ENCODE results near the gene SPATA9. TPM values are rescaled to one million over a fixed set of nuclear protein-coding genes. Genes with fewer than 3 reads are reported as not detected.

The SPATA9 gene
- total and polyA plus RNA-seq, 9 of the 15 experiments (the other 6 are each of a cell fraction or from before 2014, with no cell fraction given): 0.16 to 5.5 (median 0.39) TPM; not detected in 3

GRCh38 chr5:95723632-95724369 is 41.0 kb upstream of the SPATA9 start (continued):
- 0 out of 2 replicates have a peak, but pooled peaks have one; percentile 42 for TF ChIP-seq MYNN (IDR thresholded peaks at IDR 0.05)
- no peak for TF ChIP-seq MYNN (CRISPR knock-in tag; IDR thresholded peaks at IDR 0.05)
- no peak for TF ChIP-seq ZNF224 (CRISPR knock-in tag; IDR thresholded peaks at IDR 0.05)
- no peak for TF ChIP-seq ZNF24 (IDR thresholded peaks at IDR 0.05)
- TF ChIP-seq EZH2 (IDR thresholded peaks at IDR 0.05; ENCODE audit: borderline replicate concordance, low read depth, low read length): no peak
- no peak for TF ChIP-seq SAFB2 (IDR thresholded peaks at IDR 0.05; ENCODE audit: borderline replicate concordance, low read depth, low read length, severe bottlenecking)
- TF ChIP-seq TOE1 (IDR thresholded peaks at IDR 0.05; ENCODE audit: borderline replicate concordance): no peak
- TF ChIP-seq TOE1 (CRISPR knock-in tag; IDR thresholded peaks at IDR 0.05; ENCODE audit: borderline replicate concordance, low read depth): no peak
- peak; percentile 68 for TF ChIP-seq ELF1 (tag; IDR thresholded peaks at IDR 0.05)
- TF ChIP-seq MXI1 (IDR thresholded peaks at IDR 0.05; ENCODE audit: low read depth, low read length): no peak
- TF ChIP-seq CBX2 (IDR thresholded peaks at IDR 0.05; ENCODE audit: insufficient read depth, low read length, poor library complexity, severe bottlenecking): no peak
- TF ChIP-seq, protein P1, sequence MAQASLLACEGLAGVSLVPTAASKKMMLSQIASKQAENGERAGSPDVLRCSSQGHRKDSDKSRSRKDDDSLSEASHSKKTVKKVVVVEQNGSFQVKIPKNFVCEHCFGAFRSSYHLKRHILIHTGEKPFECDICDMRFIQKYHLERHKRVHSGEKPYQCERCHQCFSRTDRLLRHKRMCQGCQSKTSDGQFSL (CRISPR knock-in tag; IDR thresholded peaks at IDR 0.05): no peak
- TF ChIP-seq, protein P1 (tag; IDR thresholded peaks at IDR 0.05): no peak
- TF ChIP-seq ID3 (CRISPR knock-in tag; IDR thresholded peaks at IDR 0.05): no peak
- TF ChIP-seq ID3 (tag; IDR thresholded peaks at IDR 0.05): no peak
- no peak; the same call in 1 of the 2 replicates for TF ChIP-seq NFE2L1 (tag; IDR thresholded peaks at IDR 0.05; ENCODE audit: borderline replicate concordance, low read depth)
- TF ChIP-seq, protein P2, sequence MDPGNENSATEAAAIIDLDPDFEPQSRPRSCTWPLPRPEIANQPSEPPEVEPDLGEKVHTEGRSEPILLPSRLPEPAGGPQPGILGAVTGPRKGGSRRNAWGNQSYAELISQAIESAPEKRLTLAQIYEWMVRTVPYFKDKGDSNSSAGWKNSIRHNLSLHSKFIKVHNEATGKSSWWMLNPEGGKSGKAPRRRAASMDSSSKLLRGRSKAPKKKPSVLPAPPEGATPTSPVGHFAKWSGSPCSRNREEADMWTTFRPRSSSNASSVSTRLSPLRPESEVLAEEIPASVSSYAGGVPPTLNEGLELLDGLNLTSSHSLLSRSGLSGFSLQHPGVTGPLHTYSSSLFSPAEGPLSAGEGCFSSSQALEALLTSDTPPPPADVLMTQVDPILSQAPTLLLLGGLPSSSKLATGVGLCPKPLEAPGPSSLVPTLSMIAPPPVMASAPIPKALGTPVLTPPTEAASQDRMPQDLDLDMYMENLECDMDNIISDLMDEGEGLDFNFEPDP (CRISPR knock-in tag; IDR thresholded peaks at IDR 0.05): no peak
- peak; percentile 97 for TF ChIP-seq ETV5 (CRISPR knock-in tag; IDR thresholded peaks at IDR 0.05; ENCODE audit: low read depth)
- no peak for TF ChIP-seq ZNF511 (CRISPR knock-in tag; IDR thresholded peaks at IDR 0.05)
- no peak for TF ChIP-seq CHD4 (IDR thresholded peaks at IDR 0.05; ENCODE audit: insufficient read depth, insufficient replicate concordance, low read depth, low read length, poor library complexity, severe bottlenecking)
- TF ChIP-seq, protein P3, sequence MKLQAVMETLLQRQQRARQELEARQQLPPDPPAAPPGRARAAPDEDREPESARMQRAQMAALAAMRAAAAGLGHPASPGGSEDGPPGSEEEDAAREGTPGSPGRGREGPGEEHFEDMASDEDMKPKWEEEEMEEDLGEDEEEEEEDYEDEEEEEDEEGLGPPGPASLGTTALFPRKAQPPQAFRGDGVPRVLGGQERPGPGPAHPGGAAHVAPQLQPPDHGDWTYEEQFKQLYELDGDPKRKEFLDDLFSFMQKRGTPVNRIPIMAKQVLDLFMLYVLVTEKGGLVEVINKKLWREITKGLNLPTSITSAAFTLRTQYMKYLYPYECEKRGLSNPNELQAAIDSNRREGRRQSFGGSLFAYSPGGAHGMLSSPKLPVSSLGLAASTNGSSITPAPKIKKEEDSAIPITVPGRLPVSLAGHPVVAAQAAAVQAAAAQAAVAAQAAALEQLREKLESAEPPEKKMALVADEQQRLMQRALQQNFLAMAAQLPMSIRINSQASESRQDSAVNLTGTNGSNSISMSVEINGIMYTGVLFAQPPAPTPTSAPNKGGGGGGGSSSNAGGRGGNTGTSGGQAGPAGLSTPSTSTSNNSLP (IDR thresholded peaks at IDR 0.05; ENCODE audit: borderline replicate concordance, low read depth, low read length): peak; percentile 85; the same call in 1 of the 2 replicates
- no peak for TF ChIP-seq WHSC1 (IDR thresholded peaks at IDR 0.05; ENCODE audit: low read length)
